PC-3 (cell line): ENCODE measurements around the gene TTBK1. TPM values are rescaled to one million over a fixed set of nuclear protein-coding genes. Genes with fewer than 3 reads are reported as not detected.

Experiments
- ATAC-seq: fragments of 200-7000 bp; cut with Tn5 transposase; 2 replicates; pipeline ENCODE4 v1.9.1; 2020; ENCODE audit warnings: mild to moderate bottlenecking, moderate library complexity
- BruUV-seq: library from RNA; stranded (reverse); fragments of 400-500 nt; replicated peaks from 2 replicates; lab custom pipeline; 2021; lab: Mats Ljungman, UMichigan
- CTCF ChIA-PET: fragments of 300-600 bp; sonication (Branson Sonifier 250); formaldehyde crosslinking; loops from one replicate; lab custom pipeline; 2022; ENCODE audit warnings: antibody characterized with exemption; lab: Charles Lee
- POLR2A ChIA-PET: fragments of 300-600 bp; sonication (Branson Sonifier 250); formaldehyde crosslinking; loops from one replicate; lab custom pipeline; 2022; ENCODE audit warnings: antibody characterized with exemption; ENCODE audit not compliant: unreplicated experiment; lab: Charles Lee
- DNase-seq: peaks from one replicate; pipeline ENCODE4 v3.0.0-alpha.2; 2015
- H2AFZ ChIP-seq: fragments of 300-600 bp; sonication (generic); 2 replicates; pipeline ENCODE4 v1.6.0; 2016; ENCODE audit warnings: antibody characterized with exemption, low read length
- H3F3A ChIP-seq: fragments of 300-600 bp; sonication (generic); one replicate; pipeline ENCODE4 v1.6.0; 2017; ENCODE audit warnings: antibody characterized with exemption, low read length, control low read depth, mild to moderate bottlenecking; ENCODE audit not compliant: unreplicated experiment
- H3K27ac ChIP-seq: fragments of 300-600 bp; sonication (generic); 2 replicates; pipeline ENCODE4 v1.5.1; 2016; ENCODE audit warnings: mild to moderate bottlenecking, low read length
- H3K27me3 ChIP-seq: fragments of 300-600 bp; sonication (generic); 2 replicates; pipeline ENCODE4 v1.6.1; 2016; ENCODE audit warnings: low read length, mixed read lengths
- H3K36me3 ChIP-seq: fragments of 300-600 bp; sonication (generic); 2 replicates; pipeline ENCODE4 v1.6.1; 2016; ENCODE audit warnings: low read depth, mixed run types, low read length, mixed read lengths
- H3K4me1 ChIP-seq: fragments of 300-600 bp; sonication (generic); 2 replicates; pipeline ENCODE4 v1.5.1; 2016; ENCODE audit warnings: low read length; ENCODE audit not compliant: insufficient read depth
- H3K4me2 ChIP-seq: fragments of 300-600 bp; sonication (generic); 2 replicates; pipeline ENCODE4 v1.6.0; 2016; ENCODE audit warnings: low read length
- H3K4me3 ChIP-seq: fragments of 300-600 bp; sonication (generic); 2 replicates; pipeline ENCODE4 v1.5.1; 2016; ENCODE audit warnings: mild to moderate bottlenecking, low read length, mixed read lengths
- H3K79me2 ChIP-seq: fragments of 300-600 bp; sonication (generic); 2 replicates; pipeline ENCODE4 v1.6.1; 2017; ENCODE audit warnings: low read length, mixed read lengths
- H3K9ac ChIP-seq: fragments of 300-600 bp; sonication (generic); 2 replicates; pipeline ENCODE4 v1.6.0; 2016; ENCODE audit warnings: mild to moderate bottlenecking, low read length
- H3K9me2 ChIP-seq: fragments of 300-600 bp; sonication (generic); replicated peaks from 2 replicates; pipeline ENCODE4 v1.6.1; 2016; ENCODE audit warnings: mixed run types, low read length, mixed read lengths
- H3K9me3 ChIP-seq: fragments of 300-600 bp; sonication (generic); 2 replicates; pipeline ENCODE4 v1.6.1; 2016; ENCODE audit warnings: low read length, mixed read lengths
- H4K20me1 ChIP-seq: fragments of 300-600 bp; sonication (generic); 2 replicates; pipeline ENCODE4 v1.6.1; 2016; ENCODE audit warnings: low read length, mixed read lengths
- EZH2 ChIP-seq: fragments of 300-600 bp; sonication (generic); IDR thresholded peaks from one replicate; pipeline ENCODE4 v1.6.1; 2017; ENCODE audit warnings: antibody characterized with exemption, mild to moderate bottlenecking, low read length; ENCODE audit not compliant: unreplicated experiment
- EZH2phosphoT487 ChIP-seq: fragments of 300-600 bp; sonication (generic); IDR thresholded peaks from 2 replicates; pipeline ENCODE4 v1.6.1; 2018; ENCODE audit warnings: mild to moderate bottlenecking, antibody characterized with exemption, low read length, borderline replicate concordance
- intact Hi-C: fragments of 100-400 bp; cut with micrococcal nuclease; formaldehyde crosslinking; loops from 2 replicates; pipeline ENCODE4 v1.9.0; 2023
- total RNA-seq: library from RNA; depleted of rRNA; stranded (reverse); fragments of >200 nt; gene quantifications from 2 replicates; pipeline ENCODE4 v1.2.3, GENCODE V29; 2014
- TF ChIP-seq, protein P1 (sequence below): fragments of 300-600 bp; sonication (generic); conservative IDR thresholded peaks from 2 replicates; pipeline ENCODE4 v1.5.1; 2017; ENCODE audit warnings: antibody characterized with exemption, low read depth, mild to moderate bottlenecking, low read length

The TTBK1 gene
- total RNA-seq, 1 experiment from 2014 or later = not detected

DNA sequence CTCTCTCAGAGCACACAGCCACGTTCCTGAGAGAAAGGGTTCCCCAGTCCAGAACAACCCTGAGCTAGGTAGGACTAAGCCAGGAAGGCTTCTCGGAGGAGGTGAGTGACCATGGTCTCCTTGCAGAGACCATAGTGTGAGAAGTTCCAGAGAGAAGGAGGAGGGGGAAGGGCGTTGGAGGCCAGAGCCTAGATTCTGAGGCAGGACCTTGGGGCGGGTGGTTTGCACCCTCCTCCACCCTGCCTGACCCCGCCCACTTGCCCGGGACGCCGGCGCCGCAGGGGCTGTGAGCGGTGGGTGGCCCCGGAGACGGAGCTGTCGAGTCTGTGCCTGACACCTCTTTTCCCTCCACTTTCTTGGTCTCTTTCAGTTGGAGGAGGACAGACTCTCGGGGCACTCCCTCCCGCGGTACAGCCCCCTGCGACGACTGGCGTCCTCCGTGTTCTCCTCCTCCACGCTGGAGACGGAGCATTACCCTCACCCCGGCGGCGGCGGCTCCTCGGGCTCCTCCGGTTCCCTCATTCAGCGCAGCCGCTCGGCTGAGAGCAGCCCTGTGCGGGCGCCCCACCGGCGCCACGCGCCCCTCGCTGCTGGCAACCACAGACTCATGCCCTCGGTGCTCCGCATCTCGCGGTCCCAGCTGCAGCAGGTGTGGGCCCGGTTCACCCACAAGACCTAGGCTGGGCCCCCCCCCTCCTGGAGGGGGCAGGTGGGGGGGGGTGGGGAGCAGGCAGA is 26.2 kb downstream of the TTBK1 start:
- TF ChIP-seq EZH2 (no peak), EZH2phosphoT487 (no peak)
- TF ChIP-seq, protein P1, sequence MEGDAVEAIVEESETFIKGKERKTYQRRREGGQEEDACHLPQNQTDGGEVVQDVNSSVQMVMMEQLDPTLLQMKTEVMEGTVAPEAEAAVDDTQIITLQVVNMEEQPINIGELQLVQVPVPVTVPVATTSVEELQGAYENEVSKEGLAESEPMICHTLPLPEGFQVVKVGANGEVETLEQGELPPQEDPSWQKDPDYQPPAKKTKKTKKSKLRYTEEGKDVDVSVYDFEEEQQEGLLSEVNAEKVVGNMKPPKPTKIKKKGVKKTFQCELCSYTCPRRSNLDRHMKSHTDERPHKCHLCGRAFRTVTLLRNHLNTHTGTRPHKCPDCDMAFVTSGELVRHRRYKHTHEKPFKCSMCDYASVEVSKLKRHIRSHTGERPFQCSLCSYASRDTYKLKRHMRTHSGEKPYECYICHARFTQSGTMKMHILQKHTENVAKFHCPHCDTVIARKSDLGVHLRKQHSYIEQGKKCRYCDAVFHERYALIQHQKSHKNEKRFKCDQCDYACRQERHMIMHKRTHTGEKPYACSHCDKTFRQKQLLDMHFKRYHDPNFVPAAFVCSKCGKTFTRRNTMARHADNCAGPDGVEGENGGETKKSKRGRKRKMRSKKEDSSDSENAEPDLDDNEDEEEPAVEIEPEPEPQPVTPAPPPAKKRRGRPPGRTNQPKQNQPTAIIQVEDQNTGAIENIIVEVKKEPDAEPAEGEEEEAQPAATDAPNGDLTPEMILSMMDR = no peak
- H2AFZ ChIP-seq = no peak overlapping the region
- H3K9me3 ChIP-seq = no peaks in the 10 kb centered on the region
- H3K4me1 ChIP-seq = no peaks in the 10 kb centered on the region
- ChIA-PET CTCF (no interaction called here), POLR2A (no interaction called here)
- no peaks in the 10 kb centered on the region for H3F3A ChIP-seq
- ATAC-seq = no peak
- no peak overlapping the region for H3K4me2 ChIP-seq
- intact Hi-C loops = no loop called here
- no TSS peak for BruUV-seq
- no peaks in the 10 kb centered on the region for H3K36me3 ChIP-seq
- no peak overlapping the region for H3K4me3 ChIP-seq
- H3K27me3 ChIP-seq = peaks cover 6% of the 10 kb centered on the region
- no peaks in the 10 kb centered on the region for H3K79me2 ChIP-seq
- H3K9ac ChIP-seq = no peak overlapping the region
- H4K20me1 ChIP-seq = no peaks in the 10 kb centered on the region
- DNase-seq = no peak
- no peak overlapping the region for H3K27ac ChIP-seq
- H3K9me2 ChIP-seq = no peaks in the 10 kb centered on the region

DNA sequence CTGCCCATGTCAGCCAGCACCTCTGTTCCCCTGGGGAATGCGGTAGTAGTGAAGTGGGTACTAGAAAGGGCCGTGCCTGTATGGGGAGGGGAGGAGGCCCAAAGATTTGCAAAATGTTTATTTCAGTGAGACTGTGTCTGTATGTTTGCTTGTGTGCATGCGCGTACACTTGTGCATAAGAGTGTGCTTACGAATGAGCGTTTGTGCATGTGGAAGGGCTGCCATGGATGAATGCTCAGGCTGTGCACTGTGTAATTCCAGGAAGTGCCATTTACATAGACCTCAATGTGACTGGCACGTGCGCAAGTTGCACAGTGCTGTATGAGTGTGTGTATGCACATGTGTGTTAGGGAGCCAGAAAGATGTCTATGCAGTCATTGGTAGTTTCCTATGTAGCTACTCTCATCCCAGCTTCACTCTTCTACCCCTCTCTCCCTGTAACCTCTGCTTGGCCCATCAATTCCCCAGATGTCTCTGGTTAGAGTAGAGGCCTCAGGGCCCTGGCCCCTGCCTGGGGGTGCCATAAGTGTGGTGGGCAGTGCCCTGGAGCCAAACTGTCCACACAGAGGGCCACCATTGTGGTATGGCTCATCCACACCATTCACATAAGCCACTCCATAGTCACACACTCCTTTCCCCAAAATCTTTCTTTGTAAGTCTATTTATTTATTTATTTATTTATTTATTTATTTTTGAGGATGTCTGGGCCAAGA is 28.0 kb downstream of the TTBK1 start:
- H3F3A ChIP-seq = no peaks in the 10 kb centered on the region
- no peak overlapping the region for H3K4me3 ChIP-seq
- no peaks in the 10 kb centered on the region for H3K9me2 ChIP-seq
- no TSS peak for BruUV-seq
- no peaks in the 10 kb centered on the region for H3K79me2 ChIP-seq
- TF ChIP-seq, protein P1 = no peak
- TF ChIP-seq EZH2 = no peak
- no peak for TF ChIP-seq EZH2phosphoT487
- no peaks in the 10 kb centered on the region for H3K9me3 ChIP-seq
- CTCF ChIA-PET = no interaction called here
- POLR2A ChIA-PET = no interaction called here
- no peak overlapping the region for H3K9ac ChIP-seq
- no peak overlapping the region for H3K4me2 ChIP-seq
- no peaks in the 10 kb centered on the region for H3K36me3 ChIP-seq
- no peak for ATAC-seq
- no peak for DNase-seq
- no peak overlapping the region for H3K27ac ChIP-seq
- H3K4me1 ChIP-seq = no peaks in the 10 kb centered on the region
- peaks cover 17% of the 10 kb centered on the region for H3K27me3 ChIP-seq
- intact Hi-C loops = no loop called here
- no peaks in the 10 kb centered on the region for H4K20me1 ChIP-seq
- H2AFZ ChIP-seq = no peak overlapping the region

GRCh38 chr6:43271944-43272343 is 28.7 kb downstream of the TTBK1 start:
- no peaks in the 10 kb centered on the region for H3K36me3 ChIP-seq
- ChIA-PET POLR2A (no interaction called here), CTCF (no interaction called here)
- TF ChIP-seq, protein P1 = no peak
- no peak for TF ChIP-seq EZH2
- no peak for TF ChIP-seq EZH2phosphoT487
- ATAC-seq (no peak), DNase-seq (no peak)
- H4K20me1 ChIP-seq = no peaks in the 10 kb centered on the region
- BruUV-seq = no TSS peak
- no peaks in the 10 kb centered on the region for H3K79me2 ChIP-seq
- no peak overlapping the region for H3K4me2 ChIP-seq
- intact Hi-C loops = no loop called here
- no peak overlapping the region for H2AFZ ChIP-seq
- H3K9me3 ChIP-seq = no peaks in the 10 kb centered on the region
- H3K27me3 ChIP-seq = peaks cover 17% of the 10 kb centered on the region
- no peaks in the 10 kb centered on the region for H3K4me1 ChIP-seq
- no peak overlapping the region for H3K4me3 ChIP-seq
- no peaks in the 10 kb centered on the region for H3F3A ChIP-seq
- H3K9me2 ChIP-seq = no peaks in the 10 kb centered on the region
- no peak overlapping the region for H3K9ac ChIP-seq
- no peak overlapping the region for H3K27ac ChIP-seq
